Loucy (cell line): ENCODE results near the gene GPR146.
"Not testable (repeated sequence)": the region's sequence is repeated elsewhere in the genome, so short reads cannot be mapped to it uniquely, and the experiment has no call there.

Source experiments
- H2AFZ ChIP-seq: fragments of 200-600 bp; sonication (generic); 2 replicates; pipeline ENCODE4 v1.6.0; 2016; ENCODE audit warnings: antibody characterized with exemption, mild to moderate bottlenecking, low read length, moderate library complexity
- H3F3A ChIP-seq: fragments of 200-600 bp; 2 replicates; pipeline ENCODE4 v1.6.0; 2016; ENCODE audit warnings: antibody characterized with exemption, low read depth, mild to moderate bottlenecking
- H3K27me3 ChIP-seq: fragments of 200-600 bp; sonication (generic); 2 replicates; pipeline ENCODE4 v1.6.1; 2014; ENCODE audit warnings: low read length, mild to moderate bottlenecking; ENCODE audit not compliant: insufficient read depth, poor library complexity, severe bottlenecking
- H3K36me3 ChIP-seq: fragments of 200-600 bp; sonication (generic); 2 replicates; pipeline ENCODE4 v1.6.1; 2016; ENCODE audit warnings: low read length; ENCODE audit not compliant: insufficient read depth
- H3K4me1 ChIP-seq: fragments of 200-600 bp; sonication (generic); 2 replicates; pipeline ENCODE4 v1.5.1; 2014; ENCODE audit warnings: low read length, mild to moderate bottlenecking; ENCODE audit not compliant: insufficient read depth, poor library complexity, severe bottlenecking
- H3K4me2 ChIP-seq: fragments of 200-600 bp; sonication (generic); 2 replicates; pipeline ENCODE4 v1.6.0; 2014; ENCODE audit warnings: antibody characterized with exemption, low read length, low read depth, mild to moderate bottlenecking; ENCODE audit not compliant: poor library complexity, severe bottlenecking
- H3K4me3 ChIP-seq: fragments of 200-600 bp; sonication (generic); 2 replicates; pipeline ENCODE4 v1.5.1; 2014; ENCODE audit warnings: low read length, mild to moderate bottlenecking, mixed read lengths; ENCODE audit not compliant: poor library complexity, severe bottlenecking
- H3K79me2 ChIP-seq: fragments of 200-600 bp; sonication (generic); 2 replicates; pipeline ENCODE4 v1.6.1; 2014; ENCODE audit warnings: low read length; ENCODE audit not compliant: insufficient read depth
- H3K9ac ChIP-seq: fragments of 200-600 bp; sonication (generic); 2 replicates; pipeline ENCODE4 v1.6.0; 2014; ENCODE audit warnings: mild to moderate bottlenecking, low read depth, low read length, moderate library complexity; ENCODE audit not compliant: poor library complexity, severe bottlenecking
- H3K9me2 ChIP-seq: fragments of 200-600 bp; sonication (generic); replicated peaks from 2 replicates; pipeline ENCODE4 v1.6.1; 2016; ENCODE audit warnings: low read depth, low read length, mixed read lengths
- H3K9me3 ChIP-seq: fragments of 200-600 bp; sonication (generic); 2 replicates; pipeline ENCODE4 v1.6.1; 2014; ENCODE audit warnings: mild to moderate bottlenecking, antibody characterized with exemption, low read length, low read depth; ENCODE audit not compliant: insufficient read depth
- H4K20me1 ChIP-seq: fragments of 200-600 bp; sonication (generic); 2 replicates; pipeline ENCODE4 v1.6.0; 2014; ENCODE audit warnings: antibody characterized with exemption, low read length, mild to moderate bottlenecking; ENCODE audit not compliant: insufficient read depth, poor library complexity, severe bottlenecking
- EZH2phosphoT487 ChIP-seq: fragments of 200-600 bp; IDR thresholded peaks from 2 replicates; pipeline ENCODE4 v1.6.1; 2018; ENCODE audit warnings: antibody characterized with exemption, mild to moderate bottlenecking, moderate library complexity, borderline replicate concordance
- TF ChIP-seq, protein P1 (sequence below): fragments of 200-600 bp; sonication (generic); conservative IDR thresholded peaks from 2 replicates; pipeline ENCODE4 v1.5.1; 2014; ENCODE audit warnings: mild to moderate bottlenecking, antibody characterized with exemption, low read length

Gene GPR146

DNA sequence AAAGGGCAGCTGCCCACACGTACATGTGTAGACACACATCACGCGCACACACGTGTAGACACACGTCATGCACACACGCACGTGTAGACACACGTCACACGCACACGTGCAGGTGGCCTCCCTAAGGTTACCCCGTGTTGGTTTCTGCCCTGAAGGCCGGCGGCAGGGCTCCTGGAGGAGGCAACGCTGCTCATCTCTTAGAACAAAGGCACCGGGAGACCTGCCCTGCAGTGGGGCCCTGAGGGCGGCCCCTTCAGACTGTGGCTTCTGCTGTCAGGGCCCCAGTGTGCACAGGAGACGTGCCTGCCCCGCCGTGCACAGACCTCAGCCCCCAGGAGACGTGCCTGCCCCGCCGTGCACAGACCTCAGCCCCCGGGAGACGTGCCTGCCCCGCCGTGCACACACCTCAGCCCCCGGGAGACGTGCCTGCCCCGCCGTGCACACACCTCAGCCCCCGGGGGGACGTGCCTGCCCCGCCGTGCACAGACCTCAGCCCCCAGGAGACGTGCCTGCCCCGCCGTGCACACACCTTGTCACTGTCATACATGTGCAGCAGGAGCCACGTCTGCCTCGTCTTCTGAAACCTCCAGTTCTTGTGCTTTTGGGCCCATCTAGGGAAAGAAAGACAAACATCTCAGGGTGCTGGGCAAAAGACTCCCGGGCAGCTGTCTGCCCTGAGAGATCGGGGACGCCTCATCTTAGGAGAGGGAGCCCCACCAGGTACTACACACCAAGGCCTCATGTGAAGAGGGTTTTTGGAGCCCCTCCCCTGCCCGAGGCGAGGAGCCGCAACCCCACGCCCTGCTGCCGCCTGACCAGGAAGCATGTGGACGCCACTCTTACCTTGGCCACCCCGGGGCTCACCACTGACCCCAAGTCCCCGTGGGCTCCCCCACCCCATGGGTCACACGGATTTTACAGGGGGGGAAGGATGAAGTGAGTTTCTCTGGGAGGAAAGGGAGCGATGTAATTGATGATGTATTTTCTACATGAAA, 44.1 kb upstream of the GPR146 start:
- Histone ChIP-seq H3K9ac (no peak overlapping the region), H3K36me3 (no peaks in the 10 kb centered on the region), H3K4me2 (no peak overlapping the region), H2AFZ (no peak overlapping the region), H3K4me3 (no peak overlapping the region), H4K20me1 (no peaks in the 10 kb centered on the region), H3K79me2 (no peaks in the 10 kb centered on the region), H3K9me2 (no peaks in the 10 kb centered on the region), H3K4me1 (no peaks in the 10 kb centered on the region), H3F3A (no peaks in the 10 kb centered on the region), H3K9me3 (no peaks in the 10 kb centered on the region), H3K27me3 (no peaks in the 10 kb centered on the region)
- TF ChIP-seq EZH2phosphoT487, result no peak
- TF ChIP-seq, protein P1, sequence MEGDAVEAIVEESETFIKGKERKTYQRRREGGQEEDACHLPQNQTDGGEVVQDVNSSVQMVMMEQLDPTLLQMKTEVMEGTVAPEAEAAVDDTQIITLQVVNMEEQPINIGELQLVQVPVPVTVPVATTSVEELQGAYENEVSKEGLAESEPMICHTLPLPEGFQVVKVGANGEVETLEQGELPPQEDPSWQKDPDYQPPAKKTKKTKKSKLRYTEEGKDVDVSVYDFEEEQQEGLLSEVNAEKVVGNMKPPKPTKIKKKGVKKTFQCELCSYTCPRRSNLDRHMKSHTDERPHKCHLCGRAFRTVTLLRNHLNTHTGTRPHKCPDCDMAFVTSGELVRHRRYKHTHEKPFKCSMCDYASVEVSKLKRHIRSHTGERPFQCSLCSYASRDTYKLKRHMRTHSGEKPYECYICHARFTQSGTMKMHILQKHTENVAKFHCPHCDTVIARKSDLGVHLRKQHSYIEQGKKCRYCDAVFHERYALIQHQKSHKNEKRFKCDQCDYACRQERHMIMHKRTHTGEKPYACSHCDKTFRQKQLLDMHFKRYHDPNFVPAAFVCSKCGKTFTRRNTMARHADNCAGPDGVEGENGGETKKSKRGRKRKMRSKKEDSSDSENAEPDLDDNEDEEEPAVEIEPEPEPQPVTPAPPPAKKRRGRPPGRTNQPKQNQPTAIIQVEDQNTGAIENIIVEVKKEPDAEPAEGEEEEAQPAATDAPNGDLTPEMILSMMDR, result no peak

DNA sequence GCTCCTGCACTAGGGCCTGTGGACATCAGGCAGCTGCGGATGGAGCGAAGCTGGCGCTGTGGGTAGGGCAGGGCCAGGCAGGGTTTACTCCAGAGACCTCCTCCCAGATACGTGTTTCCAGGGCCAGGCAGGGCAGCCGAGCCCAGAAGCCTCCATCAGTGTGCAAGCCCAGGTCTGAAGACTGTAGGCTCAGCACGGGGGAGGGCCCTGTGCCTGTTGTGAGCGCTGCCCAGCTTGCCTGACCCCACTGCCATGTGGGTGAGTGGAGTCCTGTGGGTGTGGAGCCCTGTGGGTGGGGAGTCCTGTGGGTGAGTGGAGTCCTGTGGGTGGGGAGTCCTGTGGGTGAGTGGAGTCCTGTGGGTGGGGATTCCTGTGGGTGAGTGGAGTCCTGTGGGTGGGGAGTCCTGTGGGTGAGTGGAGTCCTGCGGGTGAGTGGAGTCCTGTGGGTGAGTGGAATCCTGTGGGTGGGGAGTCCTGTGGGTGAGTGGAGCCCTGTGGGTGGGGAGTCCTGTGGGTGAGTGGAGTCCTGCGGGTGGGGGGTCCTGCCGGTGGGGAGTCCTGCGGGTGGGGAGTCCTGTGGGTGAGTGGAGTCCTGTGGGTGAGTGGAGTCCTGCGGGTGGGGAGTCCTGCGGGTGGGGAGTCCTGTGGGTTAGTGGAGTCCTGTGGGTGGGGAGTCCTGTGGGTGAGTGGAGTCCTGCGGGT, 43.1 kb upstream of the GPR146 start:
- not testable (repeated sequence) for H3K79me2 ChIP-seq, H2AFZ ChIP-seq, H3K9ac ChIP-seq, H3K9me3 ChIP-seq, H3F3A ChIP-seq, H3K4me1 ChIP-seq, H3K4me2 ChIP-seq, H3K27me3 ChIP-seq, H3K9me2 ChIP-seq, H4K20me1 ChIP-seq, H3K36me3 ChIP-seq, H3K4me3 ChIP-seq

DNA sequence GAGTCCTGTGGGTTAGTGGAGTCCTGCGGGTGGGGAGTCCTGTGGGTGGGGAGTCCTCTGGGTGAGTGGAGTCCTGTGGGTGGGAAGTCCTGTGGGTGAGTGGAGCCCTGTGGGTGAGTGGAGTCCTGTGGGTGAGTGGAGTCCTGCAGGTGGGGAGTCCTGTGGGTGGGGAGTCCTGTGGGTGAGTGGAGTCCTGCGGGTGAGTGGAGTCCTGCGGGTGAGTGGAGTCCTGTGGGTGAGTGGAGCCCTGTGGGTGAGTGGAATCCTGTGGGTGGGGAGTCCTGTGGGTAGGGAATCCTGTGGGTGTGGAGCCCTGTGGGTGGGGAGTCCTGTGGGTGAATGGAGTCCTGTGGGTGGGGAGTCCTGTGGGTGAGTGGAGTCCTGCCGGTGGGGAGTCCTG, 42.3 kb upstream of the GPR146 start:
- not testable (repeated sequence) for H3K4me2 ChIP-seq, H4K20me1 ChIP-seq, H3K9me3 ChIP-seq, H3K9me2 ChIP-seq, H3K27me3 ChIP-seq, H3K36me3 ChIP-seq, H3K4me3 ChIP-seq, H3F3A ChIP-seq, H3K4me1 ChIP-seq, H3K9ac ChIP-seq, H2AFZ ChIP-seq, H3K79me2 ChIP-seq

DNA sequence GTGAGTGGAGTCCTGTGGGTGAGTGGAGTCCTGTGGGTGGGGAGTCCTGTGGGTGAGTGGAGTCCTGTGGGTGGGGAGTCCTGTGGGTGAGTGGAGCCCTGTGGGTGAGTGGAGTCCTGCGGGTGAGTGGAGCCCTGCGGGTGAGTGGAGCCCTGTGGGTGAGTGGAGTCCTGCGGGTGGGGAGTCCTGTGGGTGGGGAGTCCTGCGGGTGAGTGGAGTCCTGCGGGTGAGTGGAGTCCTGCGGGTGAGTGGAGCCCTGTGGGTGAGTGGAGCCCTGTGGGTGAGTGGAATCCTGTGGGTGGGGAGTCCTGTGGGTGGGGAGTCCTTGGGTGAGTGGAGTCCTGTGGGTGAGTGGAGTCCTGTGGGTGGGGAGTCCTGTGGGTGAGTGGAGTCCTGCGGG, 41.9 kb upstream of the GPR146 start:
- H3K27me3 ChIP-seq, H3K9me2 ChIP-seq, H3K4me2 ChIP-seq, H3K9ac ChIP-seq, H3K4me3 ChIP-seq, H2AFZ ChIP-seq, H3K36me3 ChIP-seq, H3K79me2 ChIP-seq, H3F3A ChIP-seq, H4K20me1 ChIP-seq, H3K9me3 ChIP-seq, H3K4me1 ChIP-seq: not testable (repeated sequence)
